ENCODE measurements around the gene CARMIL1.
A peak's percentile ranks its signal among the peaks of the same experiment; 100 is the strongest.

The CARMIL1 gene

DNA sequence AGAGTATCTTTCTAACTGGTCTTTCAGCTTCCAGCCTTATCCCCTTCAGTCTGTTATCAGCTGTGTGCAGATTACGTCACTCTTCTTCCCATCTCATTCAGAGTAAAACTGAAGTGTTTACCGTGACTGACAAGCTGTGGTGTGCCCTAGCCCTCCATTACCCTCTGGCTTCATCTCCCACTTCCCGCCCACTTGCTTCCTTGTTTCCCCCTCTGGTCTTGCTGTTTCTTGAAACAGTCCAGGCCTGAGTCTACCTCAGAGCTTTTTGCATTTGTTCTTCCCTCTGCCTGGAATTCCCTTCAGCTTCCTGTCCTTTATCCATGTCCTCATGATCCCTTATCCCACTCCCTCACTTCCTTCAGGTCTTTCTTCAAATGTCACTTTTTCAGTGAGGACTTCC is 66.9 kb downstream of the CARMIL1 start:
- no peak for ATAC-seq
- TF ChIP-seq ZNF8 (CRISPR knock-in tag; IDR thresholded peaks at IDR 0.05), result no peak
- no peak for TF ChIP-seq BACH2 (CRISPR knock-in tag; IDR thresholded peaks at IDR 0.05; ENCODE audit: borderline replicate concordance)
- no peak for TF ChIP-seq ISL1 (CRISPR knock-in tag; IDR thresholded peaks at IDR 0.05)
- TF ChIP-seq TSHZ2 (CRISPR knock-in tag; IDR thresholded peaks at IDR 0.05), result no peak
- no peak for TF ChIP-seq CREB5 (CRISPR knock-in tag; IDR thresholded peaks at IDR 0.05; ENCODE audit: low read depth)
- TF ChIP-seq ESRRG (CRISPR knock-in tag; IDR thresholded peaks at IDR 0.05), result no peak
- no peak for TF ChIP-seq CSDC2 (CRISPR knock-in tag; IDR thresholded peaks at IDR 0.05)
- TF ChIP-seq PPARA (CRISPR knock-in tag; IDR thresholded peaks at IDR 0.05; ENCODE audit: borderline replicate concordance), result no peak
- TF ChIP-seq ZFP30 (CRISPR knock-in tag; IDR thresholded peaks at IDR 0.05), result no peak
- no peak for TF ChIP-seq ZFP3 (CRISPR knock-in tag; IDR thresholded peaks at IDR 0.05)
- no peak for TF ChIP-seq PATZ1 (CRISPR knock-in tag; IDR thresholded peaks at IDR 0.05; ENCODE audit: borderline replicate concordance)
- no peak for TF ChIP-seq CSRNP3 (CRISPR knock-in tag; IDR thresholded peaks at IDR 0.05)
- TF ChIP-seq TOX (CRISPR knock-in tag; IDR thresholded peaks at IDR 0.05; ENCODE audit: borderline replicate concordance), result no peak
- TF ChIP-seq ZNF70 (CRISPR knock-in tag; IDR thresholded peaks at IDR 0.05), result no peak
- no peak for TF ChIP-seq SNAI2 (CRISPR knock-in tag; IDR thresholded peaks at IDR 0.05)
- no peak for TF ChIP-seq ZC3H10 (CRISPR knock-in tag; IDR thresholded peaks at IDR 0.05)
- no peak for TF ChIP-seq OSR1 (CRISPR knock-in tag; IDR thresholded peaks at IDR 0.05)
- TF ChIP-seq ARNTL (CRISPR knock-in tag; IDR thresholded peaks at IDR 0.05; ENCODE audit: borderline replicate concordance, low read depth), result no peak
- TF ChIP-seq TCF4 (CRISPR knock-in tag; IDR thresholded peaks at IDR 0.05; ENCODE audit: borderline replicate concordance), result no peak

- ATAC-seq, result peak; percentile 90
- no peak for TF ChIP-seq TOX (CRISPR knock-in tag; IDR thresholded peaks at IDR 0.05; ENCODE audit: borderline replicate concordance)
Measured at GRCh38 chr6:25350573-25350972, 71.4 kb downstream of the CARMIL1 start.

- TF ChIP-seq ARNTL (CRISPR knock-in tag; IDR thresholded peaks at IDR 0.05; ENCODE audit: borderline replicate concordance, low read depth), result no peak
- TF ChIP-seq, protein P1, sequence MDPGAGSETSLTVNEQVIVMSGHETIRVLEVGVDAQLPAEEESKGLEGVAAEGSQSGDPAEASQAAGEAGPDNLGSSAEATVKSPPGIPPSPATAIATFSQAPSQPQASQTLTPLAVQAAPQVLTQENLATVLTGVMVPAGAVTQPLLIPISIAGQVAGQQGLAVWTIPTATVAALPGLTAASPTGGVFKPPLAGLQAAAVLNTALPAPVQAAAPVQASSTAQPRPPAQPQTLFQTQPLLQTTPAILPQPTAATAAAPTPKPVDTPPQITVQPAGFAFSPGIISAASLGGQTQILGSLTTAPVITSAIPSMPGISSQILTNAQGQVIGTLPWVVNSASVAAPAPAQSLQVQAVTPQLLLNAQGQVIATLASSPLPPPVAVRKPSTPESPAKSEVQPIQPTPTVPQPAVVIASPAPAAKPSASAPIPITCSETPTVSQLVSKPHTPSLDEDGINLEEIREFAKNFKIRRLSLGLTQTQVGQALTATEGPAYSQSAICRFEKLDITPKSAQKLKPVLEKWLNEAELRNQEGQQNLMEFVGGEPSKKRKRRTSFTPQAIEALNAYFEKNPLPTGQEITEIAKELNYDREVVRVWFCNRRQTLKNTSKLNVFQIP (CRISPR knock-in tag; IDR thresholded peaks at IDR 0.05; ENCODE audit: borderline replicate concordance, low read depth), result no peak
- no peak for TF ChIP-seq ESRRG (CRISPR knock-in tag; IDR thresholded peaks at IDR 0.05)
- TF ChIP-seq TCF4 (CRISPR knock-in tag; IDR thresholded peaks at IDR 0.05; ENCODE audit: borderline replicate concordance), result no peak
- TF ChIP-seq CSRNP3 (CRISPR knock-in tag; IDR thresholded peaks at IDR 0.05), result no peak
- no peak for TF ChIP-seq ISL1 (CRISPR knock-in tag; IDR thresholded peaks at IDR 0.05)
- no peak for TF ChIP-seq ZNF8 (CRISPR knock-in tag; IDR thresholded peaks at IDR 0.05)
- no peak for TF ChIP-seq PPARA (CRISPR knock-in tag; IDR thresholded peaks at IDR 0.05; ENCODE audit: borderline replicate concordance)
- TF ChIP-seq TSHZ2 (CRISPR knock-in tag; IDR thresholded peaks at IDR 0.05), result no peak
- ATAC-seq, result no peak
Measured at GRCh38 chr6:25351485-25351884, 72.3 kb downstream of the CARMIL1 start.
